Esophagus muscularis mucosa (tissue), 3 donors: ENCODE data around the gene MKKS.

Experiments used
- POLR2A ChIP-seq: fragments of 450-650 bp; IDR thresholded peaks from one replicate; pipeline ENCODE4 v1.6.1; 2017; ENCODE audit warnings: antibody characterized with exemption, moderate library complexity, mild to moderate bottlenecking, low read depth
- POLR2AphosphoS5 ChIP-seq, 2 donors: sonication (generic); formaldehyde crosslinking; IDR thresholded peaks; one replicate each; pipeline ENCODE4 v1.6.1; 2017; ENCODE audit warnings: antibody characterized with exemption in 2 of 2
- TF ChIP-seq, protein P1 (sequence below), 3 experiments: fragments of 200-600 bp in 2 of 3; fragments of 450-650 bp in 1 of 3; sonication (generic) in 2 of 3; IDR thresholded peaks; one replicate each; pipeline ENCODE4 v1.5.1; 2017 to 2019; ENCODE audit warnings: antibody characterized with exemption in 3 of 3, mild to moderate bottlenecking in 2 of 3, moderate library complexity in 1 of 3

GRCh38 chr20:10367693-10367942 is 66.4 kb downstream of the MKKS start:
- TF ChIP-seq POLR2A, result no peak
- TF ChIP-seq, protein P1, sequence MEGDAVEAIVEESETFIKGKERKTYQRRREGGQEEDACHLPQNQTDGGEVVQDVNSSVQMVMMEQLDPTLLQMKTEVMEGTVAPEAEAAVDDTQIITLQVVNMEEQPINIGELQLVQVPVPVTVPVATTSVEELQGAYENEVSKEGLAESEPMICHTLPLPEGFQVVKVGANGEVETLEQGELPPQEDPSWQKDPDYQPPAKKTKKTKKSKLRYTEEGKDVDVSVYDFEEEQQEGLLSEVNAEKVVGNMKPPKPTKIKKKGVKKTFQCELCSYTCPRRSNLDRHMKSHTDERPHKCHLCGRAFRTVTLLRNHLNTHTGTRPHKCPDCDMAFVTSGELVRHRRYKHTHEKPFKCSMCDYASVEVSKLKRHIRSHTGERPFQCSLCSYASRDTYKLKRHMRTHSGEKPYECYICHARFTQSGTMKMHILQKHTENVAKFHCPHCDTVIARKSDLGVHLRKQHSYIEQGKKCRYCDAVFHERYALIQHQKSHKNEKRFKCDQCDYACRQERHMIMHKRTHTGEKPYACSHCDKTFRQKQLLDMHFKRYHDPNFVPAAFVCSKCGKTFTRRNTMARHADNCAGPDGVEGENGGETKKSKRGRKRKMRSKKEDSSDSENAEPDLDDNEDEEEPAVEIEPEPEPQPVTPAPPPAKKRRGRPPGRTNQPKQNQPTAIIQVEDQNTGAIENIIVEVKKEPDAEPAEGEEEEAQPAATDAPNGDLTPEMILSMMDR (IDR thresholded peaks at IDR 0.05), result no peak
- TF ChIP-seq POLR2AphosphoS5 (IDR thresholded peaks at IDR 0.05), result no peak
